ENCODE results near the gene FAM20A.

Gene FAM20A

GRCh38 chr17:68569346-68569745 is 31.8 kb downstream of the FAM20A start:
- DNase-seq (ENCODE audit: low read depth in 2 of 3, low spot score in 1 of 3), result no peak

DNA sequence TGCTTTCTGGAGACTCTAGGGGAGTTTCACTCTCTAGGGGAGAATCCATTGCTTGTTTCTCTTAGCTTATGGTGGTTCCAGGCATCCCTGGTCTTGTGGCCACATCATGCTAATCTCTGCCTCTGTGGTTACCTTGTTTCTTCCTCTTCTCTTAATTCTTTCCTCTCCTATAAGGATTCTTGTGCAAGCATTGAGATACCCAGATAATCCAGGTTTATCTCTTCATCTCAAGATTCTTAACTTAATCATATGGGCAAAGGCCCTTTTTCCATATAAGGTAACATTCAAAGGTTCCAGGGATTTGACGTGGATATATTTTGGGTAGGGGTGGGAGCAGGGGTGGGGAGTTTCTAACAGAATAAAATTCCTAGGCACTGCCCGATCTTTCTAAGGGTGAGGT is 32.6 kb downstream of the FAM20A start:
- DNase-seq (ENCODE audit: low read depth in 2 of 3, low spot score in 1 of 3), result no peak

- DNase-seq (ENCODE audit: low read depth in 2 of 3, low spot score in 1 of 3), result no peak
Observed at GRCh38 chr17:68567581-68567980, 33.6 kb downstream of the FAM20A start.

DNA sequence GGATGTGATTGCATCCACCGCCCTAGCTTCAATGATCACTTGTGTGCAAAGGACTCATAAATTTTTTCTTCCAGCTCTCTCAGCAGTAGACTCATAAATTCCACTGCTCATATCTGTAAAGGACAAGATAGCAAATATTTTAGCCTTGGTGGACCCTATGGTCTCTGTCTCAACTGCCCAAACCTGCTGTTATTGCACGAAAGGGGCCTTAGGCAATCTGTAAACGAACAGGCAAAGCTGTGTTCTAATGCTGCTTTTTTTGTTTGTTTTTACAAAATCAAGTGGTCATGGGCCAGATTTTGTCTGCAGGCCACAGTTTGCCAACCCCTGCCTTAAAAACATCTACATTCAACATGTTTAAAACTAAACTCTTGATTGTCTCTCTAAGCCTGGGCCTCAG is 34.1 kb downstream of the FAM20A start:
- DNase-seq (ENCODE audit: low read depth in 2 of 3, low spot score in 1 of 3), result no peak

GRCh38 chr17:68566442-68566738 is 34.8 kb downstream of the FAM20A start:
- no peak for DNase-seq (ENCODE audit: low read depth in 2 of 3, low spot score in 1 of 3)

DNA sequence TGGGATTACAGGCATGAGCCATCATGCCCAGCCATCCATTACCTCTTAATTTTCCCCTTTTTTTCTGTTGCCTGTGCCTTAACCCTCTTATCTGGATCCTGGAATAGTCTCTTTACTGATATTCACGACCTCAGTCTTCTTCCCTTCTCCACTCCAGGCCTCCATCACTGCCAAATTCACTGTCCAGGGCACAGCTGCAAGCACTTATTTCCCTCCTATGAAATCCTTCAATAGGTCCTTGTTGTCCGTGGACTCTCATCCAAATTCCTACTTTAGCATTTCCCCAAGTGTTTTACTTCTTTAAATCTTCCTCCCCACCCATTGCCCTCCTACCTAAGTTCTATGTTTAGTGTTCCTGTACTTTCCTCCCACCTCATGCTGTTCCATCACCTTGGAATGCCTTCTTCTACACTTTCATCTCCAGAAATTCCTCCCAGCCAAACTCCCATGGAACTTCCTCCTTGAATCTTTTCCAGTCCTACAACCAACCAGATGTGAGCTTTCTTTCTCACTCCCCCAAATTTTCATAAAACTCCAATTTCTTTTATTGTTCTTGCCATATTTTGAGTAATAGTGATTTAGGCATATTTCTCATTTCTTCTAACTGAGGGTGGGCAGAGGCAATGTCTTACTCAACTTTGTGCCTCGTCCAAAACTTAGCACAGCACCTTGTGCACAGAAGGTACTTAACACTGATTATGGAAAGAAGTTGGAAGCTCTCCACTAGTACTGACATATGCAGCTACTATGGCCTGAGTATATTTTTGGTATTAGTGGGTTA is 35.3 kb downstream of the FAM20A start:
- DNase-seq (ENCODE audit: low read depth in 2 of 3, low spot score in 1 of 3), result no peak

DNA sequence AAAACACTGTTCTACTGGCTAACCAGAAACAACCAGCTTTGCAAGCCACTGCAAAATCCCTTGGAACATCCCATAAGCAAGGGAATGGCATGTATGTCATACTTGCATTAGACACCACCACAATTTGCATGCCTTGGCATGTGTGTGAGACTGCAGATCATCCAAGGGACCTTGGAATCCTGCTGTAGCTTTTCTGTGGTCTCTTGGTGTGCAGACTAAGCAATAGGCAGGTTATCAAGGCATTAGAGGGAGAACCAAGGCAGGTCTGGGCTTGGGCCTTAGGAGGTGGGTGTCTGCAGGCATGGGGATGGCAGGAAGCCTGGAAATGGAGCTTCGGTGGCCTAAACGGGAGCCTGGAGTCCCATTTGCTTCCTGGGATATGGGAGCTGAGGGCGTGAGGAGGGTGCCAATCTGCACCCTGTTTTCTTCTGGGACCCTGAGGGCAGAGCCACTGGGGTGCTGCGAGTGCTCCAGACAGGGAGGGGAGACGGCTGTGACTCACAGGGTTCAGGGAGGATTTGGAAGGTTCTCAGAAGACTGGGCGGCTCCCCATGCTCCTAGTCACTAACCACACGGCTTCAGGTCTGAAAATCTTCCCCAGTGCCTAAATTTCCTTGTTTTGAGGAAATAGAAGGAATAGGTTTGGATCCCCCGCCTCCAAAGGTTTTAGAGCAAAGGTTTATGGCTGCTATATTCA is 36.6 kb downstream of the FAM20A start:
- no peak for DNase-seq (ENCODE audit: low read depth in 2 of 3, low spot score in 1 of 3)

DNA sequence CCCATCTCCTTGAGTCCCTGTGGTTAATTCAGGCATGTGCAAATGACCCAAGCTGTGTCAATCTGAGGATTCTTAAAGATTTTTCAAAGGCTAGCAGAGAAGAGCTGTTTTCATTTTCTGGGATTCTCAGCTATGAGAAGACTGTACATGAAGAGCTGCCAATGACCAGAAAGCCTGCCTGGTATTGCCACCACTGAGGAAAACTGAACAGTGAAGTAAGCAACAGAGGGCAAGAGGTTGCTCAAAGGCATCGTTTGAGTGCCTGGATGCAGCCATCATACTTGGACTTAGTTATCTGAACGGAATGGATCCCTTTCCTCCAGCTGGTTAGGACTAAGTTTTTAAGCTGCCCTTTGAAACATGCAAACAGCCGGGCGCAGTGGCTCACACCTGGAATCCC is 38.4 kb downstream of the FAM20A start:
- no peak for DNase-seq (ENCODE audit: low read depth in 2 of 3, low spot score in 1 of 3)

DNA sequence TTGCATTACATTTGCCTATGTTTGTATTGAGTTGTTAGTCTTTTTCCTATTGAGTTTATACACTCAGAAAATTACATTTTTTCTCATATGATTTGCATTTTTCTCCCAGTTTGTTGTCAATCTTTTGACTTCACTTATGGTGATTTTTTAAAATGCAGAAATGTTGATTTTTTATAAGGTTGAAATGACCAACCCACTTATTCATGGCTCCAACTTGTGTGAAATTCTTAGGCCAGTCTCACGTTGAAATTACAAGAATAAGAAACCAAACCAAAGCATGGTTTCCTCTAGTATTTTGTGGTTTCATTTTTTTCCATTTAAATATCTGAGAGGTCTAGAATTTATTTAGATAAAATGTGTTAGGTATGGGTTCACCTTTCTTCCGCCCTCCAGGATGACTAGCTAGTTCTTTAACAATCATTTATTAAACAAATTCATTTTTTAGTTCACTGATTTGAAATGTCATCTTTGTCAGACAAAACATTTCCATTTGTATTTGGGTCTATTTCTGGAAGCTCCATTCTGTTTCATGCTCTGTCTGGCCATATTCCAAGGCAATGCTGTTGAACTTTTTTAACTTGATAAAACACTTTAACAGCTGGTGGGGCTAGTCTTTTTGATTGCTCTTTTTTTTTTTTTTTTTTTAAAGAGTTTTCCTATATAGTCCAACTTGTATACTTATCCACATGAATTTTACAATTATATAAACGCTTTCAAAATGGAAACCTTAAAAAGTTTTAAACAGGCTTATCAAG is 40.0 kb downstream of the FAM20A start:
- no peak for DNase-seq (ENCODE audit: low read depth in 2 of 3, low spot score in 1 of 3)

GRCh38 chr17:68559316-68559715 is 41.9 kb downstream of the FAM20A start:
- no peak for DNase-seq (ENCODE audit: low read depth in 2 of 3, low spot score in 1 of 3)

DNA sequence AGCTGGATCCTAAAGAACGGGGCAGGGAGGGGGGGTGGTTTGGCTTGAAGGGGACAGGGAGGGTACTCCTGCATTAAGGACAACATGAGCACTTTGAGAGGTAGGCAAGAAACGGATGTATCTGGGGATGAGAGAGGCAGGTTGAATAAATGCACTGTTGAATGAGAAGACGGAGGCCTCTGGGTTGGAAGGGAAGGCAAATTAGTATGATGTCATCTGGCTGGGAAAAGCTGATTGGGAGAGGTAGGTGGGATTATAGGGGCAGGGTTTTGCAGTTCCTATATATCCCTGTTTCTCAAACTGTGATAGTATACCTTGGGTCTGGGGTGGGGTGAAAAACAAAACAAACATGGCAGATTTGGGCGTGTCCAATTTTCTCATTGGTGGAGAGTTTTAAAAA is 44.6 kb downstream of the FAM20A start:
- DNase-seq (ENCODE audit: low read depth in 2 of 3, low spot score in 1 of 3), result no peak

DNA sequence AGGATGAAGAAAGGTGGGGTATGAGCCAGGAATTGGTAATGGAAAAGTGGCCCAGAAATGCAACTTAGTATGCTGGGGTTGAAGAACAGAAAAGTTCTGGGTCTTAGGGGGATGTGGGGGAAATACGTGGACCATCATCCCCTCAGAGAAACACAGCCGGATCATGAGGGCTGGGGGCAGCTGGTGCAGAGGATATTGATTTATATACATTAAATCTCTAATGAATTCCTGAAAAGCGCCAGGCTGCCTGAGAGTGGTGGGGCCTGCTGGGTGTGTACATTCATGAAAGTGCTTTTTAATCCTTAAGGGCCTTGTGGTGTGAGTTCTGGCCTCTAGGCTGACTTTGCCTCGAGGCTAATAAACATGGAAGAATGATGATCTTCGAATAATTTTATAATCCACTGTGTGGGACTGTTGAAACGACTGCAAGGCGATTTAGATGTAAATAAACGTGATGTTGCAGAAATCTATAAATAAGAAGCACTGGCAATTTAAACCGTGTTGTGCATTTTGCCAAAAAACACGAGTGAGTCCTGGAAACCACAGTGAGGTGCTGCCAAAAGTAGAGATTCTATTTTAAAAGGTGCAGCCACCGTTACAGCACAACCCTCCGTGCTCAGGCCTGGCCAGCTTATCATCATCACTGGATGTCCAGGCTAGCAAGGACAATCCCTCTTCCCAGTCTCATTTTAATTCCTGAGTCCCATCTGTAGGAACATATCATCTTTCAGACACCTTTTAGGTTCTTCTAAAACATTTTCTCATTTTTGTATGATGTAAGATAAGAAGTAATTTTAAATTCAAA is 56.9 kb downstream of the FAM20A start:
- no peak for DNase-seq (ENCODE audit: low read depth in 2 of 3, low spot score in 1 of 3)

DNA sequence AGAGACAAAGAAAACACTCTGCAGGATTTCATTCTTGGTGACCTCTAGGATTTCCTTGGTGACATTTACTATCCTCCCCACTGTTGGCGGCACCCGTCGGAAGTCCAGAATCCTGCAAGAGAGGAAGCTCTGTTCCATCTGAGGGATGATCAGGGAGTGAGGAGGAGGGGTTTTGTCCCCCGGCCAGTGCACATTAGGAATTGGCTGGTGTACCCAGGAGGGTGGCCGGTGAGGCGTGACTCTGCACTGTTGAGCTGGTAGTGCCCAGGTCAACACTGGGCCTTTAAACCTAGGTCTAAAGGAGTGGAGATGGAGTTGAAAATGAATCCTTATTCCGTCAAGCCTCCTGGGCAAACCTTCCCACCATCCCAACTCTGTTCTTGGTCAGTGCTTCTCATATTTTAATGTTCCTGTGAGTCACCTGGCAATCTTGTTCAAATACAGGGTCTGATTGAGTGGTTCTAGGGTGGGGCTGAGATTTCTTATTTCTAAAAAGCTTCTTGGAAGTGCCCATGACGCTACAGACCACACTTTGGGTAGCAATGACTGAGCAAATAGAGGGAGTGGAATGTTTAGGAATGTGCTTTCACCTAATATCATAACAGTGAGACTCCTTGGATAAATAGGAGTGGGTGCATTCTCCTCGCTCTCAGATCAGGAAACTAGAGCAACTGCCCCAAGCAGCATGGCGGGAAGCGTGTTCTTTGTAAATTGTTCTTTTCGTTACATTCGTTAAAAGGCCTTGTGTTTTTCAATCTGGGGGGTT is 58.3 kb downstream of the FAM20A start:
- no peak for DNase-seq (ENCODE audit: low read depth in 2 of 3, low spot score in 1 of 3)

DNA sequence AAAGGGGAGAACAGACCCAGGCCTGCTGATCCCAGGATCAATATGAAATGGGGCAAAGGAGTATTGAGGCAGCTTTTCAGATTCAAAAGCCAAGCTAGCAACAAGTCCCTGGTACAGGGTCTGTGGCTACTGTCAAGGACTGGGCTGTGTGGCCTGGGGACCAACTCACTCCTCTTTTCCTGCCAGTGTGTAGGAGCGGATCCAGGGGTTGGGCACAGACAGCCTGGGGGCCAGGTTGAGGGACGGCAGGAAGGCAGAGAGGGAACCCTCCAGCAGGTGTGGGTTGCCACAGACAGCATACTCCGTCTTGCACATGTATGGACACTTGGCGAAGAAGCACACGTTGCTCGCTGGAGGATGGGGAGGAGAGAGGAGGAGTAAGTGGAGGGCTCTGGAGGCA is 59.4 kb downstream of the FAM20A start:
- no peak for DNase-seq (ENCODE audit: low read depth in 2 of 3, low spot score in 1 of 3)

DNA sequence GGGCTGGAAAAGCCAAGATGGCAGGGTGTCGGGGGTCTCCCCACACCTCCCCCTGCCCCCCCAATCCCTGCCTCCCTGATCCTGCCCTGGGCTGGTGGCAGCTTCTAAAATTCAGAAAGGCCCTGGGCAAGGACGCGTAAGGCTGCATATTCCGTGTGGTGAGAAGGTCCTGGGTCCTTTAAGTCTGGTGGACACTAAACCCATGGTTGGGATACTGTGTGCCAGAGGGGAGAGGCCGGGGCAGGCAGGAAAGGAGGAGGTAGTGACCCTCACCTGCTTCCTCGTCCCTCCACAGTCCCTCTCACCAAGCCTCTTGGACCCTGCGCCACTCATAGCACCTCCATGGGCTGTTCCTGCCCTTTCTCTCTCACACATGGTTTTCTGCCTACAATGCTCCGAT is 60.2 kb downstream of the FAM20A start:
- DNase-seq (ENCODE audit: low read depth in 2 of 3, low spot score in 1 of 3), result no peak

GRCh38 chr17:68539548-68540467 is 61.4 kb downstream of the FAM20A start:
- no peak for DNase-seq (ENCODE audit: low read depth in 2 of 3, low spot score in 1 of 3)

GRCh38 chr17:68535922-68536321 is 65.2 kb downstream of the FAM20A start:
- DNase-seq (ENCODE audit: low read depth in 2 of 3, low spot score in 1 of 3), result no peak

DNA sequence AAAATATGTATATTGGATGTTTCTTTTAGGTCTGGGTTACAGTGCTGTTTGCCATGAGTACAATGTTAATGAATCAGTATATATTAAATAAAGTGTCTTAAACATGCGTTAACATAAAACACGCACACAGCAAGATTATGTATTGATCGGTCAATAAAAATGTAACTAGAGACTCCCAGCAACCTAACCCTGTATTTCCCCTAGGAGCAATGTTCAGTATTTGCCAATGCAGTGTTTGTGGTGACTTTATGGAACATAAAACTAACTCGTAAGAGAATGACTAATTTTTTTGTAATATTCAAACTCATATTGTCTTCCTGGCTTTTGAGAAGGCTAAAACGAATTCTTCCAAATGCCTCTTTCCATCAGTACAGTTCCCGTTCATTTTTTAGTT is 66.5 kb downstream of the FAM20A start:
- no peak for DNase-seq (ENCODE audit: low read depth in 2 of 3, low spot score in 1 of 3)

GRCh38 chr17:68533887-68534694 is 67.1 kb downstream of the FAM20A start:
- no peak for DNase-seq (ENCODE audit: low read depth in 2 of 3, low spot score in 1 of 3)
